ENCODE data around the gene PCNX3. TPM values are rescaled to one million over a fixed set of nuclear protein-coding genes. Genes with fewer than 3 reads are reported as not detected.
"Not testable (repeated sequence)": the region's sequence is repeated elsewhere in the genome, so short reads cannot be mapped to it uniquely, and the experiment has no call there.

The PCNX3 gene
- total and polyA plus RNA-seq, 2 of the 4 experiments (the other 2 are of a cell fraction): 5.6 to 33.2 TPM

DNA sequence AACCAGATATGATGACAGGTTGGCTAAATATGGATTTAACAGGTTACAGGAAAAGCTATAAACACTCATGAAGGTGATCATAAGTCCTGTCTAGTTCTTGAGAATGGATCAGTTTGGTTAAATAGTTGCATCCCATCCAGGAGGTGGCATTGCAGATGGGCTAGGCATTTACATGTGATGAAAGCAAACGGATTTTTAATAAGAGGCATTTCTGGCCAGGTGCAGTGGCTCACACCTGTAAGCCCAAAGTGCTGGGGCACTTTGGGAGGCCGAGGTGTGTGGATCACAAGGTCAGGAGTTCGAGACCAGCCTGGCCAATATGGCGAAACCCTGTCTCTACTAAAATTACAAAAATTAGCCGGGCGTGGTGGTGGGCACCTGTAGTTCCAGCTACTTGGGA is 67.9 kb downstream of the PCNX3 start:
- H3K56ac ChIP-seq (ENCODE audit: extremely low read depth, insufficient read depth, low read length); H4K20me1 ChIP-seq (ENCODE audit: insufficient read depth, low read length); H3K79me1 ChIP-seq (ENCODE audit: low read depth in 1 of 2, low read length in 2 of 2); DNase-seq; H4K8ac ChIP-seq (ENCODE audit: low read depth in 2 of 2, low read length in 2 of 2); H3K27ac ChIP-seq (ENCODE audit: insufficient read depth, low read length); H2BK15ac ChIP-seq (ENCODE audit: low read depth, low read length); H3K4ac ChIP-seq (ENCODE audit: low read depth, low read length); intact Hi-C loops (cut with micrococcal nuclease); H2BK20ac ChIP-seq (ENCODE audit: low read depth, low read length); H4K5ac ChIP-seq (ENCODE audit: low read depth, low read length); H2BK120ac ChIP-seq (ENCODE audit: low read depth, low read length); H2AK5ac ChIP-seq (ENCODE audit: low read depth, low read length); POLR2A ChIA-PET (ENCODE audit: unreplicated experiment); CTCF ChIA-PET; in situ Hi-C loops (cut with MboI; ENCODE audit: low sequenced_read_pairs); H2BK5ac ChIP-seq (ENCODE audit: low read depth, low read length, poor library complexity, severe bottlenecking); H3K4me1 ChIP-seq (ENCODE audit: control insufficient read depth, insufficient read depth, low read length); H2AK9ac ChIP-seq (replicated peaks; ENCODE audit: low read depth, low read length, poor library complexity); H3K9ac ChIP-seq (ENCODE audit: low read depth, low read length); H3K4me3 ChIP-seq (ENCODE audit: insufficient read depth, low read depth, low read length); BruUV-seq (replicated peaks); dilution Hi-C loops (cut with HindIII; ENCODE audit: low sequenced_read_pairs, unreplicated experiment); H4K91ac ChIP-seq (ENCODE audit: insufficient read depth, low read depth, low read length); H3K14ac ChIP-seq (replicated peaks; ENCODE audit: low read depth, low read length); H3K9me1 ChIP-seq (ENCODE audit: insufficient read depth, low read length); H3K4me2 ChIP-seq (ENCODE audit: low read depth, low read length); H3K36me3 ChIP-seq (ENCODE audit: control insufficient read depth, insufficient read depth, low read length); H3K9me3 ChIP-seq (ENCODE audit: control insufficient read depth, insufficient read depth, low read length); H3K18ac ChIP-seq (ENCODE audit: low read depth, low read length); ATAC-seq (ENCODE audit: low read depth); H3K23ac ChIP-seq (ENCODE audit: low read depth, low read length); H2AFZ ChIP-seq (replicated peaks; ENCODE audit: low read length, poor library complexity): not testable (repeated sequence)
- no CpG with 5 or more reads among the region's 6 CpGs for WGBS, 2 experiments (ENCODE audit: extremely low coverage in 2 of 2, insufficient read length in 1 of 2)
- peaks cover 24% of the 10 kb centered on the region for H3K27me3 ChIP-seq (ENCODE audit: control insufficient read depth, insufficient read depth, low read length)
